Measurements from ENCODE around the gene FOXP1. TPM values are rescaled to one million over a fixed set of nuclear protein-coding genes. Genes with fewer than 3 reads are reported as not detected.

The FOXP1 gene
- total and polyA plus RNA-seq, 2 of the 13 experiments (the other 11 are each of a cell fraction or from before 2014, with no cell fraction given) = 40.4 to 59.0 TPM

GRCh38 chr3:71251156-71251775 lies 332.3 kb downstream of the FOXP1 start (continued):
- TF ChIP-seq HMGXB3 (CRISPR knock-in tag; IDR thresholded peaks at IDR 0.05; ENCODE audit: borderline replicate concordance) = no peak
- TF ChIP-seq KLF9 (CRISPR knock-in tag; IDR thresholded peaks at IDR 0.05; ENCODE audit: low read depth) = no peak
- no peak for TF ChIP-seq DNMT1 (CRISPR knock-in tag; IDR thresholded peaks at IDR 0.05)
- peak; percentile 70; the same call in 1 of the 2 replicates for TF ChIP-seq ZBTB33 (CRISPR knock-in tag; IDR thresholded peaks at IDR 0.05)
- TF ChIP-seq SMAD9 (CRISPR knock-in tag; IDR thresholded peaks at IDR 0.05) = no peak
- TF ChIP-seq NCOA1 (CRISPR knock-in tag; IDR thresholded peaks at IDR 0.05) = no peak
- TF ChIP-seq MAZ (IDR thresholded peaks at IDR 0.05; ENCODE audit: borderline replicate concordance, low read depth, low read length) = no peak
- no peak for TF ChIP-seq MAZ (CRISPR knock-in tag; IDR thresholded peaks at IDR 0.05; ENCODE audit: low read depth)
- peak; percentile 28; the same call in 1 of the 2 replicates for TF ChIP-seq ARID5B (CRISPR knock-in tag; IDR thresholded peaks at IDR 0.05)
- no peak for TF ChIP-seq HNRNPUL1 (IDR thresholded peaks at IDR 0.05; ENCODE audit: low read depth, low read length)
- no peak for TF ChIP-seq SOX13 (IDR thresholded peaks at IDR 0.05)
- TF ChIP-seq SOX13 (CRISPR knock-in tag; conservative IDR thresholded peaks at IDR 0.05 in 1 of 2, IDR thresholded peaks at IDR 0.05 in 1 of 2) = peak in 1 of 2 experiments; percentile 26; a peak in 1 of 4 replicates
